Prostate gland (tissue), 2 donors: ENCODE data around the gene PPP1R1B. TPM values are rescaled to one million over a fixed set of nuclear protein-coding genes. Genes with fewer than 3 reads are reported as not detected.

Experiments used
- DNase-seq: peaks from one replicate; pipeline ENCODE4 v3.0.0-alpha.2; 2019; ENCODE audit warnings: low spot score
- H3K27ac ChIP-seq, 2 donors: fragments of 200-600 bp; sonication (generic); 2 replicates each; pipeline ENCODE4 v1.5.1; 2017 to 2019
- H3K27me3 ChIP-seq: fragments of 200-600 bp; sonication (generic); replicated peaks from 2 replicates; pipeline ENCODE4 v1.5.1; 2019; ENCODE audit not compliant: insufficient read depth
- H3K36me3 ChIP-seq, 2 donors: fragments of 200-600 bp; sonication (generic); 1 replicate in 1 of 2; 2 replicates in 1 of 2; pipeline versions ENCODE4 v1.5.1 to v1.8.1; 2017 to 2019
- H3K4me1 ChIP-seq: fragments of 200-600 bp; sonication (generic); replicated peaks from 2 replicates; pipeline ENCODE4 v1.5.1; 2019
- H3K4me3 ChIP-seq, 2 donors: fragments of 200-600 bp; sonication (generic); 2 replicates each; pipeline ENCODE4 v1.5.1; 2017 to 2019
- H3K9me3 ChIP-seq: fragments of 200-600 bp; sonication (generic); 2 replicates; pipeline ENCODE4 v1.5.1; 2017
- POLR2A ChIP-seq: fragments of 450-650 bp; IDR thresholded peaks from one replicate; pipeline ENCODE4 v1.6.1; 2016; ENCODE audit warnings: antibody characterized with exemption, mild to moderate bottlenecking
- POLR2AphosphoS5 ChIP-seq: sonication (generic); formaldehyde crosslinking; IDR thresholded peaks from one replicate; pipeline ENCODE4 v1.6.1; 2017; ENCODE audit warnings: antibody characterized with exemption
- WGBS: methylation state at CpG from one replicate; pipeline ENCODE4 v1.1.5; 2018; 5-methylcytosine and 5-hydroxymethylcytosine counted together
- intact Hi-C: fragments of 100-400 bp; cut with DNase I; formaldehyde crosslinking; loops from one replicate; pipeline ENCODE4 v1.14.2; 2022
- total RNA-seq, 2 donors: library from RNA; depleted of rRNA; stranded (reverse); fragments of >200 nt; gene quantifications; one replicate each; pipeline ENCODE4 v1.1.0, GENCODE V29; 2016
- TF ChIP-seq, protein P1 (sequence below), 4 experiments: fragments of 200-600 bp in 2 of 4; fragments of 450-650 bp in 2 of 4; sonication (generic) in 2 of 4; IDR thresholded peaks; 1 replicate in 3 of 4; 2 replicates in 1 of 4; pipeline ENCODE4 v1.5.1; 2016 to 2019; ENCODE audit warnings: antibody characterized with exemption in 4 of 4, mild to moderate bottlenecking in 2 of 4, moderate library complexity in 2 of 4

The PPP1R1B gene
- total RNA-seq, 2 donors from 2014 or later = 69.0 to 108 TPM

DNA sequence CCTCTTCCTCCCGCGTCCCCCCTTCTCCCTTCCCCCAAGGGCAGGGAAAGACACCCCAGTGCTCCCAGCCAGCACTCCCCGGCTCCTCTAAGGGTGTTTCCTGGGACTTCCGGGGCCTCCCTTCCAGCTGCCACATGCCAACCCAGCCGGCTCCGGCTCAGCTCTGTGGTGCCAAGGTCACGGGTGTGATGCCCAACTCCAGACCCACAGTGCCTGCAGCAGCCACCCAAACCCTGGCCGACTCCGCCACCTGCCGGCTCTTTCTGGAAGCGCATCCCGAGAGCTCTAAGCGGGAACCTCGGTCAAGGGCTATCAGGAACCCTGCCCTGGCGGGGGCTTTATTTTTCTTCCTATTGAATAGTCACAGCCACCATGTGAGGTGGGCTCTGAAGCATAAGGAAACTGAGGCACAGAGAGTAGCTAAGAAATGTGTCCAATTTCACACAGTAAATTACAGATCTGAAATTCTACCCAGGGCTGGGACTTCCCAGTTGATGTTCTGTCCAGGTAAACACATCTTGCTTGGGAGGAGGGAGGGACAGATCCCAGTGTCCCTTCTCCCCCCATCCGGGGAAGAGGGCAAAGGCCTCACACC lies 3.3 kb upstream of the PPP1R1B start:
- DNase-seq = peak; percentile 77
- H3K27me3 ChIP-seq = no peaks in the 10 kb centered on the region
- no peaks in the 10 kb centered on the region for H3K36me3 ChIP-seq
- 8% methylated on average over 16 of the region's 16 CpGs for WGBS
- no peak overlapping the region for H3K4me3 ChIP-seq
- intact Hi-C loops = loop anchor here (2.0 to 5.0 kb wide), 4 partner anchors 49 to 131 kb away; partner anchors contain the start of gene MIEN1
- no peak overlapping the region for H3K27ac ChIP-seq
- TF ChIP-seq, protein P1, sequence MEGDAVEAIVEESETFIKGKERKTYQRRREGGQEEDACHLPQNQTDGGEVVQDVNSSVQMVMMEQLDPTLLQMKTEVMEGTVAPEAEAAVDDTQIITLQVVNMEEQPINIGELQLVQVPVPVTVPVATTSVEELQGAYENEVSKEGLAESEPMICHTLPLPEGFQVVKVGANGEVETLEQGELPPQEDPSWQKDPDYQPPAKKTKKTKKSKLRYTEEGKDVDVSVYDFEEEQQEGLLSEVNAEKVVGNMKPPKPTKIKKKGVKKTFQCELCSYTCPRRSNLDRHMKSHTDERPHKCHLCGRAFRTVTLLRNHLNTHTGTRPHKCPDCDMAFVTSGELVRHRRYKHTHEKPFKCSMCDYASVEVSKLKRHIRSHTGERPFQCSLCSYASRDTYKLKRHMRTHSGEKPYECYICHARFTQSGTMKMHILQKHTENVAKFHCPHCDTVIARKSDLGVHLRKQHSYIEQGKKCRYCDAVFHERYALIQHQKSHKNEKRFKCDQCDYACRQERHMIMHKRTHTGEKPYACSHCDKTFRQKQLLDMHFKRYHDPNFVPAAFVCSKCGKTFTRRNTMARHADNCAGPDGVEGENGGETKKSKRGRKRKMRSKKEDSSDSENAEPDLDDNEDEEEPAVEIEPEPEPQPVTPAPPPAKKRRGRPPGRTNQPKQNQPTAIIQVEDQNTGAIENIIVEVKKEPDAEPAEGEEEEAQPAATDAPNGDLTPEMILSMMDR (IDR thresholded peaks at IDR 0.05) = peak; percentile 80 to 96 (median 89)
- TF ChIP-seq POLR2A (no peak), POLR2AphosphoS5 (peak; percentile 43)
- no peaks in the 10 kb centered on the region for H3K9me3 ChIP-seq
- peaks cover 20% of the 10 kb centered on the region for H3K4me1 ChIP-seq

DNA sequence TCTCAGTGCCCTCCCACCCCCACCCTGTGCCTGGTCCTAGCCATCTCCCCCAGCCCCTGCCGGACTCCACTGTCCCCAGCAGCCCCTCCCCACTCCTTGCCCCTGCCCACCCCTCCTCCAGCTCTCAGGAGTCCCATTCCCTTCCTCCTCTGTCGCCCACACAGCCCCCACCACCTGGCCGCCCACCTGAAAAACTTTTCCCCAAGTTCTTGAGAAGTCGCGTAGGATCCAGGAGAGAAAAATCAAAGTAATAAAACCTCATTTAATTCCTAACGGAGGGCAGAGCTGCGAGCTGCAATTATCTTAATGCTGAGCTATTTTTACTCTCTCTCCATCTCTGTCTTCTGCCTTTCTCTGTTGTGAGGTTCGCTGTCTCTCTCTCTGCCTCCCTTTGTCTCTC lies 2.4 kb upstream of the PPP1R1B start:
- TF ChIP-seq POLR2AphosphoS5 (no peak), POLR2A (no peak)
- TF ChIP-seq, protein P1 (IDR thresholded peaks at IDR 0.05) = no peak
- Histone ChIP-seq H3K36me3 (no peaks in the 10 kb centered on the region), H3K9me3 (no peaks in the 10 kb centered on the region), H3K4me3 (no peak overlapping the region), H3K27me3 (no peaks in the 10 kb centered on the region), H3K4me1 (peaks cover 13% of the 10 kb centered on the region), H3K27ac (peak overlapping the region in 1 of 2 donors; percentile 88)
- WGBS = 83% methylated on average over 8 of the region's 8 CpGs
- intact Hi-C loops = loop anchor here (5.0 kb wide), 3 partner anchors 48 to 108 kb away; partner anchors contain the start of gene MIEN1
- DNase-seq = no peak

DNA sequence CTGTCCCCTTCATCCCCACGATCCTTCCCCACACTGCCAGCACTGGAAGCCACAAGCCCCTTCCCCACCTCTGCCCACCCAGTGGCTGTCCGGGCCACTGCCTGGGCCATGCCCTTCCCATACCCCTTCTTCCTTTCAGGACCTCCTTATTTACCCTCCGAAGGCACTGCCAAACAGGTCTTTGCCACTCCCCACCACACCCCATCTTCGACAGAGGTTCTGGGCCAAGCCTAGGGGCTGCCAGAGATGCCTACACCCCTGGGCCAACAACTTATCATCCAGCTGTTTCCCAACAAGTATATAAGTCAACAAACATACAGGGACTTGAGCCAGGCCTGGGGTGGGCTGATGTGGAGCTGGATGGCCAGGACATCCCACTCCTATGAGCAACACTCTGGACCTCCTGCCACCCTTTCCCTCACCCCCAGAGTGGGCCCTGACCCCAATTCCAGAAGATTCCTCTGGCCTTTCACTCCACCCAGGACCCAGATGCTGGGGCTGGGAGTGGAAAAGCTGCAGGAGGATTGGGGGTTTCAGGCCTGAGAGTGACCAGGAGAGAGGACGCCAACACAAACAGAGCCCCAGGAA lies 1.5 kb upstream of the PPP1R1B start:
- WGBS = 36% methylated on average over 5 of the region's 5 CpGs
- H3K27ac ChIP-seq = peak overlapping the region in 1 of 2 donors; percentile 88
- intact Hi-C loops = no loop called here
- H3K27me3 ChIP-seq = no peaks in the 10 kb centered on the region
- no peaks in the 10 kb centered on the region for H3K36me3 ChIP-seq
- H3K9me3 ChIP-seq = no peaks in the 10 kb centered on the region
- peaks cover 13% of the 10 kb centered on the region for H3K4me1 ChIP-seq
- no peak for TF ChIP-seq POLR2A
- no peak overlapping the region for H3K4me3 ChIP-seq
- no peak for DNase-seq

- peaks cover 21% of the 10 kb centered on the region for H3K4me1 ChIP-seq
- H3K9me3 ChIP-seq = no peaks in the 10 kb centered on the region
- H3K4me3 ChIP-seq = peak overlapping the region; percentile 44 to 49
- H3K36me3 ChIP-seq = no peaks in the 10 kb centered on the region
- no peaks in the 10 kb centered on the region for H3K27me3 ChIP-seq
- DNase-seq = no peak
- WGBS = under 1% methylated on average over 37 of the region's 72 CpGs
- no peak for TF ChIP-seq POLR2A
- TF ChIP-seq, protein P1 (IDR thresholded peaks at IDR 0.05) = no peak
- TF ChIP-seq POLR2AphosphoS5 = no peak
- H3K27ac ChIP-seq = peak overlapping the region; percentile 68 to 88
- intact Hi-C loops = no loop called here
Observed at GRCh38 chr17:39627047-39627711, 427 bp downstream of the PPP1R1B start.

DNA sequence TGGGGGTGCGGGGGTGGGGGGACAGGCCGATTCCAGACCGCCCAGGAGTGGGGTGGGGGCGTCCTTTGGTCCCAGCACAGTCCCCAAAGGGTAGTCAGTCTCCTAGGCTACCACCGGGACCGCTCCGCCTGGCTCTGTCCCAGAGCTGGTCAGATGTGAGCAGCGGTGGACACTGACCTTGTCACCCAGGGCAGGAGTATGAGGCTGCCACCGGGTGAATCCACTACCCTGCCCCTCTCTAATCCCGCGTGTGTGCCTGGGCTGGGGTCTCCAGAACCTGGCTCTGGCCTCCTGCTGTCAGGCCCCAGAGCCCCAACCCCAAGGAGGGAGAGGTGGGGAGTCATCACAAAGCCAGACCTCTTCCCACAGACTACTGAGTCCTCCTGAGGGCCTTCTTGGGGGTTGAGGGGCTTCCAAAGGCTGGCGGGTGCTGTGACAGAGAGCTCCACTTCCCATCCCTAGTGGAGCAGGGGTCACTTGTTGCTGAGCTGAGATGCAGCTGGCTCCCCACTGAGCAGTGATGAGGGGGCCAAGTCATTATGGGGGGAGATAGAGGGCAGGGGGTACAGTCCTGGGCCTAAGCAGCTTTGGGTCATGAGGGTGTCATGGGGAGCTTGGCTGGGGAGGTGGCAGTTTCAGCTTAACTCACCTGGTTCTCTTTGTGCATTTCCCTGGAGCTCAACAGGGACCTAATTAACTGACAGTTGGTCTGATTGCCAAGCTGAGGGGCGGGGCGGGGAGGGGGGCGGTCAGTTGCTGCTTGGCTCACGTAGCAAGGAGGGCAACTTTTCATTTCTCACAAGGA lies 1.2 kb downstream of the PPP1R1B start:
- TF ChIP-seq POLR2AphosphoS5 = no peak
- TF ChIP-seq POLR2A = peak; percentile 28
- TF ChIP-seq, protein P1 (IDR thresholded peaks at IDR 0.05) = no peak
- H3K27me3 ChIP-seq = no peaks in the 10 kb centered on the region
- DNase-seq = no peak
- intact Hi-C loops = no loop called here
- H3K4me3 ChIP-seq = peak overlapping the region; percentile 44 to 49
- 40% methylated on average over 15 of the region's 16 CpGs for WGBS
- H3K4me1 ChIP-seq = peaks cover 28% of the 10 kb centered on the region
- H3K9me3 ChIP-seq = no peaks in the 10 kb centered on the region
- peak overlapping the region; percentile 68 to 88 for H3K27ac ChIP-seq
- H3K36me3 ChIP-seq = no peaks in the 10 kb centered on the region
